ENCODE measurements around the gene SLAMF6.
"Not testable (repeated sequence)": the region's sequence is repeated elsewhere in the genome, so short reads cannot be mapped to it uniquely, and the experiment has no call there.

SLAMF6 gene

GRCh38 chr1:160537714-160538665 is 14.9 kb upstream of the SLAMF6 start:
- DNase-seq (ENCODE audit: low read depth): no peak
- no peak for TF ChIP-seq CTCF (IDR thresholded peaks at IDR 0.05; ENCODE audit: control insufficient read depth, insufficient read depth, low read depth, low read length, missing control alignments)
- H3K4me3 ChIP-seq (ENCODE audit: control insufficient read depth, low read depth, low read length): no peak overlapping the region

GRCh38 chr1:160534823-160535605 is 12.0 kb upstream of the SLAMF6 start:
- DNase-seq (ENCODE audit: low read depth): no peak
- no peak for TF ChIP-seq CTCF (IDR thresholded peaks at IDR 0.05; ENCODE audit: control insufficient read depth, insufficient read depth, low read depth, low read length, missing control alignments)
- H3K4me3 ChIP-seq (ENCODE audit: control insufficient read depth, low read depth, low read length): no peak overlapping the region

- H3K4me3 ChIP-seq (ENCODE audit: control insufficient read depth, low read depth, low read length); DNase-seq (ENCODE audit: low read depth): not testable (repeated sequence)
These were observed 9.4 kb upstream of the SLAMF6 start for GRCh38 chr1:160532557-160532813.

GRCh38 chr1:160531809-160532556 is 8.9 kb upstream of the SLAMF6 start:
- not testable (repeated sequence) for DNase-seq (ENCODE audit: low read depth); H3K4me3 ChIP-seq (ENCODE audit: control insufficient read depth, low read depth, low read length)

- H3K4me3 ChIP-seq (ENCODE audit: control insufficient read depth, low read depth, low read length); DNase-seq (ENCODE audit: low read depth): not testable (repeated sequence)
These were observed 6.4 kb upstream of the SLAMF6 start for GRCh38 chr1:160529401-160529952.

- H3K4me3 ChIP-seq (ENCODE audit: control insufficient read depth, low read depth, low read length); DNase-seq (ENCODE audit: low read depth): not testable (repeated sequence)
These were observed 734 bp upstream of the SLAMF6 start for GRCh38 chr1:160523789-160524188.

- TF ChIP-seq CTCF (IDR thresholded peaks at IDR 0.05; ENCODE audit: control insufficient read depth, insufficient read depth, low read depth, low read length, missing control alignments): no peak
- H3K4me3 ChIP-seq (ENCODE audit: control insufficient read depth, low read depth, low read length): no peak overlapping the region
- DNase-seq (ENCODE audit: low read depth): no peak
These were observed 919 bp downstream of the SLAMF6 start for GRCh38 chr1:160522136-160522535.

GRCh38 chr1:160521554-160521953 is 1.5 kb downstream of the SLAMF6 start:
- no peak for TF ChIP-seq CTCF (IDR thresholded peaks at IDR 0.05; ENCODE audit: control insufficient read depth, insufficient read depth, low read depth, low read length, missing control alignments)
- DNase-seq (ENCODE audit: low read depth): no peak
- no peak overlapping the region for H3K4me3 ChIP-seq (ENCODE audit: control insufficient read depth, low read depth, low read length)
